HG02642 (cell line): ENCODE data around the gene JAM2.
"Not testable (repeated sequence)": the region's sequence is repeated elsewhere in the genome, so short reads cannot be mapped to it uniquely, and the experiment has no call there.

Experiments
- ATAC-seq: cut with Tn5 transposase; IDR thresholded peaks from one replicate; pipeline ENCODE4 v1.9.1; 2021; ENCODE audit warnings: mild to moderate bottlenecking; ENCODE audit not compliant: unreplicated experiment, poor library complexity

JAM2 gene

GRCh38 chr21:25709684-25710265 is 70.7 kb downstream of the JAM2 start:
- no peak for ATAC-seq

GRCh38 chr21:25710550-25710949 is 71.5 kb downstream of the JAM2 start:
- no peak for ATAC-seq

GRCh38 chr21:25714066-25714465 is 75.0 kb downstream of the JAM2 start:
- not testable (repeated sequence) for ATAC-seq

- ATAC-seq: no peak
These were observed 78.6 kb downstream of the JAM2 start for GRCh38 chr21:25717491-25718147.

GRCh38 chr21:25721987-25722386 is 82.9 kb downstream of the JAM2 start:
- ATAC-seq: no peak

- ATAC-seq: no peak
These were observed 83.6 kb downstream of the JAM2 start for GRCh38 chr21:25722631-25723030.

- ATAC-seq: no peak
These were observed 93.2 kb downstream of the JAM2 start for GRCh38 chr21:25732091-25732760.

GRCh38 chr21:25733859-25734653 is 95.0 kb downstream of the JAM2 start:
- ATAC-seq: peak; percentile 12

GRCh38 chr21:25734654-25734903 is 95.5 kb downstream of the JAM2 start:
- ATAC-seq: peak; percentile 5

GRCh38 chr21:25734904-25735645 is 96.0 kb downstream of the JAM2 start, which contains the start of the genes ATP5PF and GABPA:
ATP5PF (minus strand) TSS chr21:25734904; CDS start chr21:25729794, 5,110 bp downstream.
GABPA (plus strand) TSS chr21:25734972; CDS start chr21:25741599, 6,627 bp downstream.
- peak; percentile 90 for ATAC-seq

- peak; percentile 16 for ATAC-seq
These were observed 96.9 kb downstream of the JAM2 start for GRCh38 chr21:25735646-25736597.

- no peak for ATAC-seq
These were observed 98.4 kb downstream of the JAM2 start for GRCh38 chr21:25737421-25737820.

- ATAC-seq: no peak
These were observed 103.8 kb downstream of the JAM2 start for GRCh38 chr21:25742900-25743299.

GRCh38 chr21:25744854-25745253 is 105.8 kb downstream of the JAM2 start:
- no peak for ATAC-seq

GRCh38 chr21:25750085-25750484 is 111.0 kb downstream of the JAM2 start:
- no peak for ATAC-seq

- no peak for ATAC-seq
These were observed 113.4 kb downstream of the JAM2 start for GRCh38 chr21:25752416-25752815.

GRCh38 chr21:25756190-25756932 is 117.3 kb downstream of the JAM2 start:
- no peak for ATAC-seq

- ATAC-seq: no peak
These were observed 118.5 kb downstream of the JAM2 start for GRCh38 chr21:25757531-25757930.
